Hematopoietic multipotent progenitor cell treated with erythropoietin and hydrocortisone succinate and interleukin-3 and kit ligand, for 15 days (in vitro differentiated cells): ENCODE measurements around the gene PLEKHJ1.

ENCODE experiments used
- DNase-seq: peaks from one replicate; pipeline ENCODE4 v3.0.0-alpha.2; 2015; ENCODE audit warnings: low spot score

The PLEKHJ1 gene

DNA sequence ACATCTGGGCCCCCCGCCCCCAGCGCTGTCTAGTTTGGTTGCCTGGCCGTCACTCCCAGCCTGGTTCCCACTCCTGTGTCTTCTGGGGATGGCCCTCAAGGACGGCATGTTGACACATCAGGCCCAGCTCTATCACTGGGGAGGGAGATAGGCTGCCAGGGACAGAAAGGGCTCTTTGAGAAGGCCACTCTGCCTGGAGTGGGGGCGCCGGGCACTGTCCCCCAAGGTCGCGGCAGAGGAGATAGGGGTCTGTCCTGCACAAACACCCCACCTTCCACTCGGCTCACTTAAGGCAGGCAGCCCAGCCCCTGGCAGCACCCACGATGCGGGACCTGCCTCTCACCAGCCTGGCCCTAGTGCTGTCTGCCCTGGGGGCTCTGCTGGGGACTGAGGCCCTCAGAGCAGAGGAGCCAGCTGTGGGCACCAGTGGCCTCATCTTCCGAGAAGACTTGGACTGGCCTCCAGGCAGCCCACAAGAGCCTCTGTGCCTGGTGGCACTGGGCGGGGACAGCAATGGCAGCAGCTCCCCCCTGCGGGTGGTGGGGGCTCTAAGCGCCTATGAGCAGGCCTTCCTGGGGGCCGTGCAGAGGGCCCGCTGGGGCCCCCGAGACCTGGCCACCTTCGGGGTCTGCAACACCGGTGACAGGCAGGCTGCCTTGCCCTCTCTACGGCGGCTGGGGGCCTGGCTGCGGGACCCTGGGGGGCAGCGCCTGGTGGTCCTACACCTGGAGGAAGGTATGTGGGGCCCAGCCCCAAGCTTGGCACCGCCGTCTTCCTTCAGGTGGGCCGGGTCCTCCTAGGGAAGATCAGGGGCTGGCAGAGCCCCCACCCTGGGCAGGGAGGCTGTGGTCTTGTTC is 13.1 kb upstream of the PLEKHJ1 start, which contains the start of gene AMH:
Gene AMH, plus strand, starts transcription at position 314 of the 857 bp plus-strand sequence. Its CDS starts 10 bp downstream, at position 324.
- DNase-seq: no peak

DNA sequence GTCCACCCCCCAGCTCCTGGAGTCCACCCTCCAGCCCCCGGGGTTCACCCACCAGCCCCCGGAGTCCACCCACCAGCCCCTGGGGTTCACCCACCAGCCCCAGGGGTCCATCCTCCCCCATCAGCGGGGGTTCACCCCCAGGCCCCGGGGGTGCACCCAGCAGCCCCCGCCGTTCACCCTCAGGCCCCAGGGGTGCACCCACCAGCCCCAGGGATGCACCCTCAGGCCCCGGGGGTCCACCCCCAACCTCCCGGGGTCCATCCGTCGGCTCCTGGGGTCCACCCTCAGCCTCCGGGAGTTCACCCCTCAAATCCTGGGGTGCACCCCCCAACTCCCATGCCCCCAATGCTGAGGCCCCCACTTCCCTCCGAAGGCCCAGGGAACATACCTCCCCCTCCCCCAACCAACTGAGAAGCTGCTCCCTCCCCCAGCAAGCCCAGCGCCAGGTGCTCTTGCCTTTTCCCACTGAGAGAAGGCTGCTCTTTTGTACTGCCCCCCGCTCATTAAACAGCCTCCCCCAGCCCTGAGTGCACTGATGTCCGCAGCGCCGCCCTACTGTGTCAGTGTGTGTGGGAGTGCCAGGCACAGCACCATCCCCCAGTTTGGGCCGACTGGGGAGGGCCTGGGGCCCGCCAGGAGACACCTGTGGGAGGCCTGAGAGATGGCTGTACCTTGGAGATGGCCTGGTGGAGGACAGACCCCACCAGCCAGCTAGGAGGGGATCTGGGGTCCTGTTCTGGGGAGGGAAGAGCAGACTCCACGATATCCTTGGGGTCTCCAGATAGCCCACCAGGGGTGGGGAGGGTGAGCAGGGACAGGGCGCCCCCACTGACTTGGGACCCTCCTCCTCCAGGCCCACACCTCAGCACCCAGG is 12.2 kb upstream of the PLEKHJ1 start:
- no peak for DNase-seq

DNA sequence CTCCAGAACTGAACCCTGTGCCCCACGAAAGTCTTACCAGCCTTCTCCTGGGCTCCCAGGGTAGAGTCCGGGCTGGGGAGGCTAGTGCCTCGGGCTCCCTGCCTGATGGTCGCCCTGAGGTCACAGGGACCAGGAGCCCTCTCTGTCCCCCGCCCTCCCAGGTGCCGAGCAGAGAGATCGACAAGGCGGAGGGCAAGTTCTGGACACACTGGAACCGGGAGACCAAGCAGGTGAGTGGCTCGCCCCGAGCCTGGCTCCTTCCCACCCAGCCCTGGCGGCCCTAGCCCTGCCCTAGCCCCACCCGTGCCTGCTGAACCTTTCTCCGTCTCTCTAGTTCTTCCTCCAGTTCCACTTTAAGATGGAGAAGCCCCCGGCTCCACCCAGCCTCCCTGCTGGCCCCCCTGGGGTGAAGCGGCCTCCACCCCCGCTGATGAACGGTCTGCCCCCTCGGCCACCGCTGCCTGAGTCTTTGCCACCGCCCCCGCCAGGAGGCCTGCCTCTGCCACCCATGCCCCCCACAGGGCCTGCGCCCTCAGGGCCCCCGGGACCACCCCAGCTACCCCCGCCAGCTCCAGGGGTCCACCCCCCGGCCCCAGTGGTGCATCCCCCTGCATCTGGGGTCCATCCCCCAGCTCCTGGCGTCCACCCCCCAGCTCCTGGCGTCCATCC is 11.4 kb upstream of the PLEKHJ1 start:
- DNase-seq: no peak

DNA sequence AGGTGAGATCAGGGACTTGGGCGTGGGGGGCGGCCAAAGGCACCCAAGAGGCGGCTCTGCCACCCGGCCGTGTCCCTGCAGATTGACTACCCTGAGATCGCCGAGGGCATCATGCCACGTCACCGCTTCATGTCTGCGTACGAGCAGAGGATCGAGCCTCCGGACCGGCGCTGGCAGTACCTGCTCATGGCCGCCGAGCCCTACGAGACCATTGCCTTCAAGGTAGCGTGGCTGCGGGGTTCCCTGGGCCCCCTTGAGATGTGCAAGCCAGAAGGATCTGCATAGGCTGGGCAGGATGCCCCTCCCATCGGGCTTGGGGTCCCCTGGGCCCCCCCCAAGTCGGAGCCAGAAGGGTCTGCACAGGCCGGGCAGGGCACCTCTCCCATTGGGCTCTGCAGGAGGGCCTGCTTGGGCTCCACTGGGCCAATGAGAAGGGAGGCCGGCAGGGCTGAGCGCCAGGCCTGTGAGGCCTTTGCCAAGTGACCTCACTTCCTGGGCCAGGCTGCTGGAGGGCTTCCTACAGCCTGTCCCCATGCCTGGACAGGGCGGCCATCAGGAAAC is 10.8 kb upstream of the PLEKHJ1 start:
- DNase-seq: no peak

DNA sequence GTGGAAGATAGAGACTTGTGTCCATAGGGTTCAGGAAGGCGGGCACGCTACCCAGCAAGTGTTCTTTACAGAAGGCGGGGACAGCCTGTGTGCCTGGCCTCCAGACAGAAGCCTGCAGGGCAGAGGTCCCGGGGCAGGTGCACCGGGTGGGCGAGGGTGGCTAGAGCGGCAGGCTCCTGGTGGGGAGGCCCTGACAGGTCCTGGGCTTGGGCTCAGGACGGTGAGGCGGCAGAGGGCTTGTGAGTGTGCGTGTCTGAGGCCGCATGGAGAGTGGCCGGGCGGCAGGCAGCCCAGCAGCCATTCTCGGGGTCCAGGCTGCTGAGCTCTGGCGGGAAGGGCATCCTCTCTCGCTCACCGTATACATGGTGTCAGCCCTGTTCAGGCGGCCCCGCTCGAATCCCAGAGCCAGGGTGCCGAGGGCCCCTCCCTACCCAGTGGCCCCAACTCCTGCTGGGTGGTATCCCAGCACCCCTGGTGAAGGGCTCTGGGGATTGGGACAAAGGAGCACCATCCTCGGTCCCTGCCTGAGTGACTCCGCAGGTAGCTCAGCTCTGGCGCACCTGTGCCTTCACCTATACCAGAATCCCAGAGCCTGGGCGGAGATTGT is 10.0 kb upstream of the PLEKHJ1 start:
- no peak for DNase-seq

DNA sequence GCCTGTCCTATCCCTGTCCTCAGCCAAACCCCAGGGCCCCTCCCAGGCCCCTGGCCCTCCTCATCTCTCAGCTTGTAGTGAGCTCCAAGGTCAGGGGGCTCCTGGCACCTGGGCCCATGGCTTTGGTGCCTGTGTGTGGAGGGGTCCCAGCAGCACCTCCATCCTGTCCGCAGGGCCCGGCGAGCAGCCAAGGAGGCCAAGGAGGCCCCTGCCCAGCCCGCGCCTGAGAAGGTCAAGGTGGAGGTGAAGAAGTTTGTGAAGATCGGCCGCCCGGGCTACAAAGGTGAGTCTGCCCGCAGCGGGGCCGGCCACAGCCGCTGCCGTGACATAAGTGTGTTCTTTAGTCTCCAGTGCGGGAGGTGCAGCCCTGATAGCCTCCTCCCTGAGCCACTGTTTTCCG is 9.1 kb upstream of the PLEKHJ1 start:
- no peak for DNase-seq

DNA sequence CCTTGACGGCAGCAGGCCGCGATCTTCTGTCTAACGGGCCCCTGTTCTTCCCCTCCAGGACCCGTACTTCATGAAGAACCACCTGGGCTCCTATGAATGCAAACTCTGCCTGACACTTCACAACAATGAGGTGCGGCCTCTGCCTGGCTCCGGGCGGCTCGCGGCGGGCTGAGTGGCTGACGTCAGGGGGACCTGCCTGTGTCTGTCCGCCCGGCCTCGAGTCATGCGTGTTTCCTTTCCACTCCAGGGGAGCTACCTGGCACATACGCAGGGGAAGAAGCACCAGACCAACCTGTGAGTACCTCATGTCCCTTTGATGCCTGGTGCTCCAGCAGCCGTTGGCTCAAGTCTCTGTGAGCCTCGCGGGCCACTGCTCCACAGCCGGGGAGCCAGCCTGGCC is 8.4 kb upstream of the PLEKHJ1 start:
- no peak for DNase-seq

DNA sequence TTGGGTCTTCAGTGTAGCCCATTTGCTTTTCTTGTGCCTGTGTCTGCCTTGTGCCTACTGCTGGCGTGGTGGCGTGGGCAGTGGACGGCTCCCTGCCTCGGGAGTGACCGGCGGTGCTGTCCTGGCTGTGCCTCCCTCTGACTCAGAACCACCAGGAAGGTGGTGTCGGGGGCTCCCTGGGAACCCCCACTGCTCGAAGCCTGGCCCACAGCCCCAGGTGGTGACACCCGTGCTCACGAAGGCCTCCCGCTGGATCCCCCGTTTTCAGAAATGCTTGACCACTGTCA is 7.9 kb upstream of the PLEKHJ1 start:
- DNase-seq: no peak

DNA sequence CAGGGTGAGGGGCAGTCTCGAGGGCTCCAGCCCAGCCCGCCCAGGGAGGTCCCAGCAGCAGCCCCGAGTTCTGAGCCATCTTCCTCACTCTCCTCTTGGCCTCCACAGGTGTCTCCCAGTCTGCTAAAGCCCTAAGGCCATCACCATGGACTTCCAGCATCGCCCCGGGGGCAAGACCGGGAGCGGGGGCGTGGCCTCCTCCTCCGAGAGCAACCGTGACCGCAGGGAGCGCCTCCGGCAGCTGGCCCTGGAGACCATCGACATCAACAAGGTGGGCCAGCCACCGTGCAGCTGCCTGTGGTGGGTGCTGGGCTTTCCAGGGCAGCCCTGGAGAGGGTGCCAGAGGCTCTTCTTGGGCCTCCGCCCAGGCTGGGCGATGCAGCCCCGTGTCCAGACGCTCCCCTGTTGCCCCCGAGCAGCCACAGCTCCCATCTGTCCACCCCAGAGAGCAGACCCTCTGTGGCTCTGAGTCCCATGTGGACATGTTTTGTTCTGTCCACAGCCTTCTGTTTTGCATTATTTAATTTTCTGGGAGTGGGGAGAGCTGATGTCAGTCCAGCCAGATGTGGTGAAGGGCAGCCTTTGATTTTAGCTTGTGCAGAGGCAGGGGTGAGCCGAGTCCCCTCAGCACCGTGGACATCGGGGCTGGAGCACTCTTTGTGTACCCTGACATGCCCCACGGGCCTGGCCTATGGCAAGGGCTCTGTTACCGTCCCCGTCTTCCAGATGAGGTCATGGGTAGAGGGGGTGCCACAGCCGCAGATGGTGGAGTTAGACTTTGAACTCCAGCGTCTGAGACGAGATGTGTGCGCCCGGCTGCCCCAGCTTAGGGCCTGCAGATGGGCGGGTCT is 7.4 kb upstream of the PLEKHJ1 start:
- DNase-seq: no peak

DNA sequence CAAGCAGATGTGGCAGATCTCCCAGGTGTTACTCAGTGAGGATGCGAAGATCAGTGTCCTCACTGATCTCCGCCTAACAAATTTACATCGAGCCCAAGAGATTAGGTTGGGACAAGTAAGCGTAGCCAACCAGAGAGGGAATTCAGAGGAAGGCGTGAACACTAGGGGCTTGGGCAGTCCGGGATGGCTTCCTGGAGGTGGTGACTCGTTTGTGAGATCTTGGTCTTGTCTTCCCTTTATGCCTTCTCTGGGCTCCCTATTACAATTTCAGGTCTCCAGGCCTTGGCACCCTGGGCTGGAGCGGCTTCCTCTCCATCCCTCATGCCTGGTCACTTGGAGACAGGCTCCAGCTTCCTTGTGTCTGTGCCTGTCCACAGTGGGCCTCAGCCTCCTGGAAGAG is 6.7 kb upstream of the PLEKHJ1 start:
- no peak for DNase-seq

DNA sequence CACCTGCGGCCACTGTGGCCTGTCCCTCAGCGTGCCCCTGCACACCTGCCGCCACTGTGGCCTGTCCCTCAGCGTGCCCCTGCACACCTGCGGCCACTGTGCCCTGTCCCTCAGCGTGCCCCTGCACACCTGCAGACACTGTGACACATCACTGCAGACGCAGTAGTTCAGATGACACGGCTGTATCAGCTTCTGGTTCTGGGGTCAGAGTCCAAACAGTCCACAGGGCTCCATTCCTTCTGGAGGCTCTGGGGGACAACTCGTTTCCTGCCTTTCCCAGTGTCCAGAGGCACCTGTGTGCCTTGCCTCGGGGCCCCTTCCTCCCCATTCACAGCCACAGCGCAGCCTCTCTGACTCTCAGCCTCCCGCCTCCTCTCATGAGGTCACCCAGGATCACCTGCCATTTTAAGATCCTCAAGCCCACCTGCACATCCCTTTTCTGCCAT is 6.0 kb upstream of the PLEKHJ1 start:
- no peak for DNase-seq

DNA sequence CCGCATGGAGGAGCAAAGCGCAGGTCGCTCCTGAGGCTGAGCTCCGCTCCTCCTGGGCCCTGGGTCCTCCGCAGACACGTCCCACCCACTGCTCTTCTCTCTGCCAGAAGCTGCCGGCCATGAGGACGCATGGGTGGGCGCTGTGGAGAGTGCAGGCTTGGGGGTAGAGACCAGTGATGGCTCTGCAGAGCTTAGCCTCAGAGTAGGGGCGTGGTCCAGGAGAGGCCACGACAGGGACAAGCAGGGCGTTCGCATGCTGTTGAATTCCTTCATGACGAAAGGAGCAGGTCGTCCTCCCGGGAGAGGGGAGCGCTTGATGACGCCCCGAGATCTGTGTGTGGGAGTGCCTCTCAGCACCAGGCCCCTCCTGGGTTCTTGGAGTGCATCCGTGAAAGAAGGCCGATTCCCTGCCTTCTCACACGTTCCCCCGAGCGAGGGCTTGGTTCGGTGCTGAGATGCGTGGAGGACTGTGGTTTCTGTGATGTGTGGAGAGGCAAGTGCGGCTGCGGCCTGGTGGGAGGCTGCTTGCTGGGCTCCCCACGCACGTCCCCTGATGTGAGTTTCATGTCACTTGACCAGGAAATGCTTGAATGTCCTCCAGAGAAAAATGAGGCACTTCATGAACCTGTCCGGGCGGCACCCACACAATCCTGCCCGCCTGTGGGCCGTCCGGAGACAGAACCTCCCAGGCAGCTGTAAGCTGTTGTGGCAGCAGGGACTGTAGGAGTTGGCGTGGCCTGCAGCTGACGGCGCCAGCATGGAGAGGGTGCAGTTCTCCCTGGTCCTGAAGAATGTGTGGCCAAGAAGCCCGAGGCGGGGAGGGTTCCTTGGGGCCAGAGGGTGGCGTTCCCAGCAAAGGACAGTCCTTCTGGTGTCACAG is 5.0 kb upstream of the PLEKHJ1 start:
- no peak for DNase-seq

DNA sequence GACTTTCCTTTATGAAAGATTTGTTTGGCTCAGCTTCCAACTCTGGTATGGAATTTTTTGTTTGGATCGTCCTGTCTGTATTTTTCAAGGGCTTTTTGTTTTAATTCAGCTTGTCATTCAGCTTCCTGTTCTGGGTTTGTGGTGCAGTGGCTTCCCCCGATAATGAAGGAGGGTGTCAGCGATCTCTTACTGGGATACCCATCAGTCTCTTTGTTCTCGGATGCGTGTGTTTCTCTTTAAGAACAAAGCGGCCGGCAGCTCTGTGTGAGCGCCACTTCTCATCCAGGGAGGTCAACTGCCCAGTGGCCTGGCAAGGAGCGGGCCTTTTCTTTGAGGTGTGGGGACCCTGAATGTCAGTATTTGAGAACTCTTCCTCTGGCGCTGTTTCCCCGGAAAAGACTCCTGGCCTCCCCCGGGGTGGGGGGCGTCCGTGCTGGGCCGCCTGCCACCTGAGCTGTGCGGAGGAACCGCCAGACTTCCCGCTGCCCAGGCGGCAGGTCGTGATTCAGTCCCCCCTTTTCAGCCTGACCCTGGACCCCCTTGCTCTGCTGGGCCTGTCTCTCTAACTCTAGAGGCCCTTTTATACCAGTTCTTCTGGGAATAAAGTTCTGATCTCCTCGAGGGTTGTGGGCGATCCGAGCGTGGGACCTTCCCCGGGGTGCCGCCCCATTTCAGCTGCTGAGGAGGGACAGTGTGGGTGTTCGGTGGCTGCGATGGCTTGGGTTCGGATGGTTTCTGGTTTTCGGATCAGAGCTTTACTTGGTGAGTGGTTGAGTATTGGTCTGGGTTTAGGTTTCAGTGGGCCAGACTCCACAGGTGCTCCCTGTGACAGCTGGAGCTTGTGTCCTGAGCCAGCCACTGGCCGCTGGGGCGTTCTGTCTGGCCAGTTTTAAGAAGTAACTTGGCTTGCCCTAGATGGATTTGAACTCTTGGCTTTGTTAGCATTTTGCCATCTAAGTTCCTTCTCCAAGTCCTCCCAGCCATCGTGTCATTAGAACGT is 3.9 kb upstream of the PLEKHJ1 start:
- peak; percentile 19 for DNase-seq

DNA sequence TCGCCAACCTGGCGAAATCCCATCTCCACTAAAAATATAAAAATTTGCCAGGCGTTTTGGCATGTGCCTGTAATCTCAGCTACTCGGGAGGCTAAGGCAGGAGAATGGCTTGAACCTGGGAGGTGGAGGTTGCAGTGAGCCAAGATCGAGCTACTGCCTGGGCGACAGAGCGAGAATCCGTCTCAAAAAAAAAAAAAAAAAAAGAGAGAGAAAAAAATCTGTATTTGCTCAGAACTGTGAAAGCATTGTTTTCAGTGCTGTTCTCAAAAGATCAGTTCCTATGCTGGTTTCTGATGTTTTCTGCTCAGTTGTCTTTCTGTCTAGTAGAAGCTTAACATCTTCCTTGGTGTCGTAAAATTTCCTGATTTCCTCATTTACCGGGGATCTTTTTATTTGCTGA is 3.0 kb upstream of the PLEKHJ1 start:
- no peak for DNase-seq

DNA sequence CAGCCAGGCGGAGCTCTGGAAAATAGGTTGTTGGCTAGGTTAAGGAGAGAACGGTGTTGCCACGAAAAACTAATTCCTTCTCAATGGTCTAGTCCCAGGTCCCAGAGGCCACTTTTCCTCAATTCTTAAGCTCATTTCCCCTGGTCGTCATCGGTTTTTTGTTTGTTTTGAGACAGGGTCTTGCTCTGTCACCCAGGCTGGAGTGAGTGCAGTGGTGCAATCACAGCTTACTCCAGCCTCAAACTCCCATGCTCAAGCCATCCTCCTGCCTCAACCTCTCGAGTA is 1.7 kb upstream of the PLEKHJ1 start:
- no peak for DNase-seq

DNA sequence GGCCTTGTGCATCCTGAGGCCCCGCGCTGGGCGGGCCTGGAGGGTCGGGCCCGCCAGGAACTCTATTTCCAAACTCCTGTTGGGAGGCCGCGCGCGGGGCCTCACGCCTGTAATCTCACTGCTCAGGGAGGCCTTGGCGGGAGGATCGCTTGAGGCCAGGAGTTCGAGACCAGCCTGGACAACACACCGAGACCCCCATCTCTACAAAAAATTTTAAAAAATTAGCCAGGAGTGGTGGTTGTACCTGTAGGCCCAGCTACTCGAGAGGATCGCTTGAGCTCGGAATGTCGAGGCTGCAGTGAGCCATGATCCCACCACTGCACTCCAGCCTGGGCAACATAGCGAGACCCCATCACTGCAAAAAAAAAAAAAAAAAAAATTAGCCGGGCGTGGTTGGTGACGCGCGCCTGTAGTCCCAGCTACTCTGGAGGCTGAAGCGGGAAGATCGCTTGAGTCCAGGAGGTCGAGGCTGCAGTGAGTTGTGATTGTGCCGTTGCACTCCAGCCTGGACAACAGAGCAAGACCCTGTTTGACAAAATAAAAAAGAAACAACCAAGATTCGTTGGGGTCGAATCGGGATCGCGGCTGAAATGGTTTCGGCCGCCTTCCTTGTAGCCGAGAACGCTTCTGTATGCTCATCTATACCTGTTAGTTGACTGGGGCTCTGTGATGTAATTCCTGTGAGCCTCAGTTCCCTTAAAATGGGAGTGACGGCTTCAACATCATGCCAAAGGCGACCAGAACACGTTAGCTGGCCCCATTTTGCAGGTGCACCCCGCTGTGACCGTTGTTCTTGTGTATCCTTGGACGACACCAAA is 1.1 kb upstream of the PLEKHJ1 start:
- DNase-seq: no peak

DNA sequence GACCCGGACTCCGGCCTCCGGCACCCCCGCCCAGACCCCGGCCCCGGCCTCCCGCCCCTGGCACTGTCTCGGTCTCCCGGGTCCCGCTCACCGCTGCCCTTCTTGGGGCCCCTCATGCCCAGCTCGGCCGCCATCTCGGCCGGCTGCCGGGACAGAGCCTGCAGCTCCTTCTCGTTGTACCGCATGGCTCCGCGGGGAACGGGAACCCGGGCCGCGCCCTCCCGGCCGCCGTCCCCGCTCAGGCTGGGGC is 140 bp downstream of the PLEKHJ1 start:
- DNase-seq: no peak

DNA sequence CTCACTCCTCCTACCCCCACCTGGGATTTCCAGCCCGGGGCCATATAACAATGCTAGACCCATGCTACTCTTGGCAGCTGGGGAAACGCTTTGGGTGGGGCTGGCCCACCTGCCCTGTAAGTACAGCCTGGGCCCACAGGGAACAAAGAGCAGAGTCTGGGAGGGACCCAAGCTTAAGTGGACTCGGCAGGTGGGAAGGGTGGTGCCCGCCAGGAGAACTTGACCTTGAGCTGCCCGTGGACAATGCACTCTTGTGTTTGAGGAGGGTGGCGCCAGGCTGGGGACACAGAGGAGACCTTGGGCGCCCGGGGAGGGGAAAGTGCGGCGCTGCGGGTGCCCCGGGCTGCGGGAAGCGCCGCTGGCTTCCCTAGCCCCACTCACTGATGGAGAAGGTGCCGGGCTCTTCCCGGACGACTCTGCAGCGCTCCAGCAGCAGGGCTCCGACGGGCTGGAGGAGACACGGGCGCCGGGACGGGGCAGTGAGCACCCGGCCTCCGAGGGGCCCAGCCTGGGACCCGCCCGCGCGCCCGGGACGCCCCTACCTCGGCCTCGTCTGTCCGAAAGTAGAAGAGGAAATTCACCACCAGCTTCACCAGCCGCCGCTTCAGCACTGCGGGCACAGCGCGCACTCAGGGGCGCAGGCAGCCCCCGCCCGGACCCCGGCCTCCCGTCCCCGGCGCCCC is 607 bp downstream of the PLEKHJ1 start:
- DNase-seq: peak; percentile 13
